CD4-positive, CD25-positive, alpha-beta regulatory T cell (primary cell): ENCODE results near the gene POLL. TPM values are rescaled to one million over a fixed set of nuclear protein-coding genes. Genes with fewer than 3 reads are reported as not detected.

Experiments used
- ATAC-seq, 2 donors: fragments of 150-1000 bp; cut with Tn5 transposase; one replicate each; pipeline ENCODE4 v1.10.0; 2021; ENCODE audit warnings: low read depth in 2 of 2, moderate number of reproducible peaks in 2 of 2, moderate library complexity in 1 of 2
- DNase-seq, 3 donors: peaks; one replicate each; pipeline versions ENCODE4 v3.0.0 to v3.0.0-alpha.2; 2012 to 2022; ENCODE audit warnings: mixed read lengths in 1 of 3
- H3K27ac ChIP-seq: one replicate; pipeline ENCODE4 v1.7.0; 2013; ENCODE audit warnings: mild to moderate bottlenecking, low read length; ENCODE audit not compliant: insufficient read depth, poor library complexity, severe bottlenecking
- H3K27me3 ChIP-seq: one replicate; pipeline ENCODE4 v1.7.0; 2013; ENCODE audit warnings: low read length; ENCODE audit not compliant: control insufficient read depth, insufficient read depth
- H3K36me3 ChIP-seq: one replicate; pipeline ENCODE4 v1.7.0; 2013; ENCODE audit warnings: mild to moderate bottlenecking, low read length, moderate library complexity; ENCODE audit not compliant: control insufficient read depth, insufficient read depth
- H3K4me1 ChIP-seq: 2 replicates; pipeline ENCODE4 v1.7.0; 2013; ENCODE audit warnings: mild to moderate bottlenecking, low read length; ENCODE audit not compliant: insufficient read depth, control insufficient read depth, poor library complexity, severe bottlenecking
- H3K4me3 ChIP-seq: one replicate; pipeline ENCODE4 v1.7.0; 2013; ENCODE audit warnings: low read depth, mild to moderate bottlenecking, low read length, moderate library complexity
- H3K9me3 ChIP-seq, 2 experiments: 1 replicate in 1 of 2; 2 replicates in 1 of 2; pipeline ENCODE4 v1.7.0; 2013; ENCODE audit warnings: low read length in 2 of 2, mild to moderate bottlenecking in 1 of 2, moderate library complexity in 1 of 2; ENCODE audit not compliant: control insufficient read depth in 2 of 2
- H3K27ac Mint-ChIP-seq, 3 donors: one replicate each; pipeline ENCODE4 v1.8.0; 2020 to 2022; ENCODE audit warnings: mild to moderate bottlenecking in 3 of 3, mixed read lengths in 3 of 3, moderate library complexity in 2 of 3
- H3K27me3 Mint-ChIP-seq: one replicate; pipeline ENCODE4 v1.8.0; 2022; ENCODE audit warnings: mild to moderate bottlenecking, mixed read lengths
- H3K36me3 Mint-ChIP-seq: one replicate; pipeline ENCODE4 v1.8.0; 2020; ENCODE audit warnings: mixed read lengths
- H3K4me1 Mint-ChIP-seq, 4 donors: one replicate each; pipeline ENCODE4 v1.8.0; 2020 to 2022; ENCODE audit warnings: mixed read lengths in 4 of 4, mild to moderate bottlenecking in 1 of 4
- H3K4me3 Mint-ChIP-seq, 4 donors: one replicate each; pipeline ENCODE4 v1.8.0; 2020 to 2022; ENCODE audit warnings: mild to moderate bottlenecking in 4 of 4, mixed read lengths in 4 of 4, moderate library complexity in 3 of 4
- H3K9me3 Mint-ChIP-seq, 7 donors: one replicate each; pipeline ENCODE4 v1.8.0; 2020 to 2022; ENCODE audit warnings: mixed read lengths in 7 of 7, mild to moderate bottlenecking in 3 of 7, moderate library complexity in 2 of 7
- polyA plus RNA-seq, 4 donors: library from polyadenylated mRNA; unstranded; fragments of 300-500 nt; fragmentation: Illumina TruSeq; gene quantifications; one replicate each; pipeline ENCODE4 v1.2.3, GENCODE V29; 2021
- total RNA-seq: library from RNA; stranded (reverse); gene quantifications from one replicate; pipeline ENCODE4 v1.2.3, GENCODE V29; 2022

The POLL gene
- total and polyA plus RNA-seq, 5 donors from 2014 or later, result 12.6 to 21.7 (median 15.6) TPM

DNA sequence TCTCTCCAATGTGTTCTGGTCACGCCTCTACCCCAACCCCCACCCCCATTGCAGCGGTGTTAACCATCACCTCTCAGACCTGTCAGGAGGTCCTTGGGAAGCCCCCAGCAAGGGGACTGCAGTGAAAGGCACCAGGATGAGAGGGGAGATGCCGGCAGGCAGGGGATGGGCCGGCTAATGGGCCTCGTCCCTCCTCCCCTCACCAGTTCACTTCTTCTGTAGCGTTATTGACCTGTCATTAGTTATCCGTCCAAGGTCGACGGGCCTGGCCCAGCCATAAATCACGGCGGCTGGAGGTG, 18.8 kb downstream of the POLL start:
- no peak for ATAC-seq
- Histone ChIP-seq H3K9me3 (no peaks in the 10 kb centered on the region), H3K4me3 (no peak overlapping the region), H3K27me3 (peaks cover 18% of the 10 kb centered on the region), H3K36me3 (no peaks in the 10 kb centered on the region), H3K27ac (no peak overlapping the region), H3K4me1 (peaks cover 20% of the 10 kb centered on the region)
- Mint-ChIP-seq H3K4me1 (peaks cover 0 to 29% (median 3%) of the 10 kb centered on the region in 4 donors), H3K4me3 (peak overlapping the region in 3 of 4 donors; percentile 28 to 70 (median 44)), H3K27ac (no peak overlapping the region), H3K9me3 (no peaks in the 10 kb centered on the region), H3K27me3 (peaks cover 36% of the 10 kb centered on the region), H3K36me3 (peaks cover 5% of the 10 kb centered on the region)
- no peak for DNase-seq

DNA sequence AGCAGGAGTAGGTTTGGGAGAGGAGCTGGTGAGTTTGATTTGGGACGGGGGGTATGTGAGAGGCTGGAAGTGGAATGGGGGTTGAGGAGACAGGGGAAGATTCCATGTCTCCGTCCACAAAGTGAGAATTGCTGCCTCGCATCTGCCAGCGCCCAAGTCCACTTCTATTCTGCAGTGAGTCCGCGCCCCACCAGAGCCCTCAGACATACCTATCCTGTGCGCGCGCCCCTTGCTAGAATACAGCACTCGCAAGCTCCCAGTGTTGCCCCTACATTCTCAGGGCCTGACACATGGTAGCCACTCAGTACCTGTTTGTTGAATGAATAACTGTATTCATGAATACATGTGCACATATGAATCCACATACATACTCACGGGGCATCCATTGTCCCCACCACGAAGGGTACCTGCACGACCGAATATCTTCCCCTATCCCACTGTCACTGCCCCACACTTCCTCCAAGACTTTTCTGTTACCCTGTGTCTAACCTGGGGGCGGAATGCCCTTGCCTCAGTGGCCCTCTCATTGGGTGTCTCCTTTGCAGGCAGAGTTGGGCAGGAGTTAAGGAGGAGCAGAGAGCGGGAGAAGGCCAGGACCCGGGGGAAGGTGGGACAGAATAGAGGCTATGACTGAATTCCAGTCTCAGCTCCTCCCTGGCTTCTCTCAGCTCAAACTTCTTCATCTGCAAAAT, 19.9 kb downstream of the POLL start:
- H3K27me3 ChIP-seq, result peaks cover 18% of the 10 kb centered on the region
- peak overlapping the region in 3 of 4 donors; percentile 5 to 39 (median 17) for H3K4me3 Mint-ChIP-seq
- DNase-seq, result no peak

GRCh38 chr10:101567165-101568006, 20.7 kb downstream of the POLL start:
- peak overlapping the region in 2 of 4 donors; percentile 27 to 71 for H3K4me3 Mint-ChIP-seq
- H3K9me3 ChIP-seq, result no peaks in the 10 kb centered on the region

More for the DNA sequence above, 19.9 kb downstream of the POLL start:
- Histone ChIP-seq H3K27ac (no peak overlapping the region), H3K9me3 (no peaks in the 10 kb centered on the region), H3K36me3 (no peaks in the 10 kb centered on the region), H3K4me3 (no peak overlapping the region), H3K4me1 (peaks cover 20% of the 10 kb centered on the region)
- Mint-ChIP-seq H3K27me3 (peaks cover 44% of the 10 kb centered on the region), H3K4me1 (peaks cover 0 to 29% (median 3%) of the 10 kb centered on the region in 4 donors), H3K27ac (no peak overlapping the region), H3K9me3 (no peaks in the 10 kb centered on the region), H3K36me3 (peaks cover 5% of the 10 kb centered on the region)
- no peak for ATAC-seq

DNA sequence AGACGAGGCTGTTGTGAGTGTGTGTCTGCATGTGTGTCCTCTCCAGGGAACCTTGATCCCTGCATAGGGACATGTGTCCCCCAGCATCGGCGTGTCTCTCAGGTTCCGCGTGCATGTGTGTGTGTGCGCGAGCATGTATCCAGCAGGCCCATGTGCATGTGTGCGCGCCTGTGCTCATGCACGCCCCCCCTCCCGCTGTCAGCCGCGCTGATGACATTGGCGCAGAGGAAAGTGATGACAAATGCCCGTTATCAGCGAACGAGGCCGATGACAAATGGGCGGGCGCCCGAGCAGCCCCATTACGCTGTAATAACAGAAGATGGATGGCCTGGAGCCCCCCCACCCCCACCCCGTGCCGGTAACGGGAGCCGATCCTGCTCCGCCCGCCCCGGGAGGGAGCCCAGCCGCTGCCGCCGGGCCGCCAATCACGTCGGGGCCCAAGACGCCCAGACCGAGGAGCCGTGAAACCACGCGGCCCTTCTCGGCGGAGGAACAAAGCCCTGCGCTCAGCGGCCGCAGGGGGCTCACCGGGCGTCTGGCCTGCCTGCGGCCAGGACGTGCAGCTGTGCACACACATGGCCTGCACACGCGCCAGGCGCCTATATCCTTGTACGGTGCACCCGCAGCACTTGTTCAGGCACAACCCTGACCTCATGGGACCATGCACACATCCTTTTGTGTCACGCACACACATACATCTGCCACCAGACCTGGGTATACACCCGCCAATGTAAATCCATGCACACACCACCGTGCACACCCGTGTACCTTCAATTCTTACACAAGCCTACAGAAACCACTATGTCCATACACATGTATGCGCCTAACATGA, 21.5 kb downstream of the POLL start:
- H3K9me3 Mint-ChIP-seq, result no peaks in the 10 kb centered on the region
- H3K27ac Mint-ChIP-seq, result no peak overlapping the region
- ATAC-seq, result no peak
- Histone ChIP-seq H3K27ac (no peak overlapping the region), H3K36me3 (no peaks in the 10 kb centered on the region), H3K9me3 (no peaks in the 10 kb centered on the region), H3K27me3 (peaks cover 18% of the 10 kb centered on the region), H3K4me1 (peaks cover 20% of the 10 kb centered on the region), H3K4me3 (no peak overlapping the region)
- peaks cover 5% of the 10 kb centered on the region for H3K36me3 Mint-ChIP-seq
- peak overlapping the region in 2 of 4 donors; percentile 27 to 71 for H3K4me3 Mint-ChIP-seq
- H3K27me3 Mint-ChIP-seq, result peaks cover 44% of the 10 kb centered on the region
- DNase-seq, result no peak
- H3K4me1 Mint-ChIP-seq, result peaks cover 0 to 29% (median 3%) of the 10 kb centered on the region in 4 donors

More at GRCh38 chr10:101567165-101568006, 20.7 kb downstream of the POLL start:
- peaks cover 44% of the 10 kb centered on the region for H3K27me3 Mint-ChIP-seq
- peaks cover 5% of the 10 kb centered on the region for H3K36me3 Mint-ChIP-seq
- no peak overlapping the region for H3K27ac ChIP-seq
- no peak overlapping the region for H3K4me3 ChIP-seq
- no peaks in the 10 kb centered on the region for H3K36me3 ChIP-seq
- ATAC-seq (peak in 1 of 2 donors; percentile 12), DNase-seq (no peak)
- H3K4me1 ChIP-seq, result peaks cover 20% of the 10 kb centered on the region
- H3K4me1 Mint-ChIP-seq, result peaks cover 0 to 29% (median 3%) of the 10 kb centered on the region in 4 donors
- H3K27ac Mint-ChIP-seq, result peak overlapping the region in 1 of 3 donors; percentile 10
- H3K27me3 ChIP-seq, result peaks cover 18% of the 10 kb centered on the region
- H3K9me3 Mint-ChIP-seq, result no peaks in the 10 kb centered on the region

- peak overlapping the region in 2 of 4 donors; percentile 0 to 52 for H3K4me3 Mint-ChIP-seq
- peaks cover 44% of the 10 kb centered on the region for H3K27me3 Mint-ChIP-seq
- DNase-seq, result no peak
Observed at GRCh38 chr10:101565936-101566332, 22.1 kb downstream of the POLL start.

GRCh38 chr10:101565370-101565900, 22.6 kb downstream of the POLL start:
- Mint-ChIP-seq H3K36me3 (peaks cover 5% of the 10 kb centered on the region), H3K27me3 (peaks cover 44% of the 10 kb centered on the region), H3K9me3 (no peaks in the 10 kb centered on the region), H3K4me1 (peaks cover 0 to 27% (median 3%) of the 10 kb centered on the region in 4 donors), H3K4me3 (peak overlapping the region in 1 of 4 donors; percentile 52), H3K27ac (no peak overlapping the region)
- no peak overlapping the region for H3K27ac ChIP-seq
- no peaks in the 10 kb centered on the region for H3K36me3 ChIP-seq
- H3K4me1 ChIP-seq, result peaks cover 17% of the 10 kb centered on the region
- ATAC-seq, result no peak
- DNase-seq, result no peak
- peaks cover 18% of the 10 kb centered on the region for H3K27me3 ChIP-seq
- no peaks in the 10 kb centered on the region for H3K9me3 ChIP-seq
- no peak overlapping the region for H3K4me3 ChIP-seq

More at GRCh38 chr10:101565936-101566332, 22.1 kb downstream of the POLL start:
- no peak overlapping the region for H3K4me3 ChIP-seq
- H3K9me3 ChIP-seq, result no peaks in the 10 kb centered on the region
- peaks cover 20% of the 10 kb centered on the region for H3K4me1 ChIP-seq
- ATAC-seq, result no peak
- Mint-ChIP-seq H3K36me3 (peaks cover 5% of the 10 kb centered on the region), H3K27ac (no peak overlapping the region), H3K9me3 (no peaks in the 10 kb centered on the region), H3K4me1 (peaks cover 0 to 29% (median 3%) of the 10 kb centered on the region in 4 donors)
- H3K27ac ChIP-seq, result no peak overlapping the region
- H3K36me3 ChIP-seq, result no peaks in the 10 kb centered on the region
- H3K27me3 ChIP-seq, result peaks cover 18% of the 10 kb centered on the region

GRCh38 chr10:101564490-101564991, 23.5 kb downstream of the POLL start:
- Histone ChIP-seq H3K9me3 (no peaks in the 10 kb centered on the region), H3K4me3 (no peak overlapping the region), H3K27me3 (peaks cover 18% of the 10 kb centered on the region), H3K27ac (no peak overlapping the region), H3K36me3 (no peaks in the 10 kb centered on the region), H3K4me1 (peaks cover 8% of the 10 kb centered on the region)
- peaks cover 44% of the 10 kb centered on the region for H3K27me3 Mint-ChIP-seq
- H3K9me3 Mint-ChIP-seq, result no peaks in the 10 kb centered on the region
- peaks cover 0 to 26% (median 3%) of the 10 kb centered on the region in 4 donors for H3K4me1 Mint-ChIP-seq
- no peak for DNase-seq
- H3K4me3 Mint-ChIP-seq, result no peak overlapping the region
- peaks cover 5% of the 10 kb centered on the region for H3K36me3 Mint-ChIP-seq
- H3K27ac Mint-ChIP-seq, result no peak overlapping the region
- no peak for ATAC-seq
